ENCODE data around the gene PWWP2A. TPM values are rescaled to one million over a fixed set of nuclear protein-coding genes. Genes with fewer than 3 reads are reported as not detected.

Gene PWWP2A
- total RNA-seq, 1 donor from 2014 or later = 24.8 TPM

- no peaks in the 10 kb centered on the region for H3K27me3 ChIP-seq (ENCODE audit: control insufficient read depth, insufficient read depth, low read length)
- no peaks in the 10 kb centered on the region for H3K36me3 ChIP-seq (ENCODE audit: control insufficient read depth, insufficient read depth, low read length)
- H3K4me3 ChIP-seq (ENCODE audit: low read depth, low read length) = no peak overlapping the region
- no peak for TF ChIP-seq CTCF (IDR thresholded peaks at IDR 0.05; ENCODE audit: insufficient read depth, low read length, poor library complexity, severe bottlenecking)
- DNase-seq (ENCODE audit: low read depth) = no peak
Observed at GRCh38 chr5:160133918-160134304, 14.7 kb upstream of the PWWP2A start.

- H3K36me3 ChIP-seq (ENCODE audit: control insufficient read depth, insufficient read depth, low read length) = no peaks in the 10 kb centered on the region
- no peaks in the 10 kb centered on the region for H3K27me3 ChIP-seq (ENCODE audit: control insufficient read depth, insufficient read depth, low read length)
- no peak for DNase-seq (ENCODE audit: low read depth)
- H3K4me3 ChIP-seq (ENCODE audit: low read depth, low read length) = no peak overlapping the region
- TF ChIP-seq CTCF (IDR thresholded peaks at IDR 0.05; ENCODE audit: insufficient read depth, low read length, poor library complexity, severe bottlenecking) = no peak
Observed at GRCh38 chr5:160133071-160133917, 14.0 kb upstream of the PWWP2A start.

GRCh38 chr5:160129841-160130240 lies 10.6 kb upstream of the PWWP2A start:
- DNase-seq (ENCODE audit: low read depth) = no peak
- Histone ChIP-seq H3K4me3 (ENCODE audit: low read depth, low read length) (no peak overlapping the region), H3K27me3 (ENCODE audit: control insufficient read depth, insufficient read depth, low read length) (no peaks in the 10 kb centered on the region), H3K36me3 (ENCODE audit: control insufficient read depth, insufficient read depth, low read length) (no peaks in the 10 kb centered on the region)
- no peak for TF ChIP-seq CTCF (IDR thresholded peaks at IDR 0.05; ENCODE audit: insufficient read depth, low read length, poor library complexity, severe bottlenecking)

- Histone ChIP-seq H3K4me3 (ENCODE audit: low read depth, low read length) (no peak overlapping the region), H3K36me3 (ENCODE audit: control insufficient read depth, insufficient read depth, low read length) (no peaks in the 10 kb centered on the region), H3K27me3 (ENCODE audit: control insufficient read depth, insufficient read depth, low read length) (no peaks in the 10 kb centered on the region)
- no peak for DNase-seq (ENCODE audit: low read depth)
- TF ChIP-seq CTCF (IDR thresholded peaks at IDR 0.05; ENCODE audit: insufficient read depth, low read length, poor library complexity, severe bottlenecking) = no peak
Observed at GRCh38 chr5:160128632-160129031, 9.4 kb upstream of the PWWP2A start.

- Histone ChIP-seq H3K36me3 (ENCODE audit: control insufficient read depth, insufficient read depth, low read length) (no peaks in the 10 kb centered on the region), H3K4me3 (ENCODE audit: low read depth, low read length) (no peak overlapping the region), H3K27me3 (ENCODE audit: control insufficient read depth, insufficient read depth, low read length) (no peaks in the 10 kb centered on the region)
- no peak for TF ChIP-seq CTCF (IDR thresholded peaks at IDR 0.05; ENCODE audit: insufficient read depth, low read length, poor library complexity, severe bottlenecking)
- DNase-seq (ENCODE audit: low read depth) = no peak
Observed at GRCh38 chr5:160119905-160120266, 636 bp upstream of the PWWP2A start.
